GM19463 (cell line): ENCODE measurements around the gene HMGXB4.
A peak's percentile ranks its signal among the peaks of the same experiment; 100 is the strongest.
"Not testable (repeated sequence)": the region's sequence is repeated elsewhere in the genome, so short reads cannot be mapped to it uniquely, and the experiment has no call there.

Experiments used
- ATAC-seq: cut with Tn5 transposase; IDR thresholded peaks from one replicate; pipeline ENCODE4 v1.9.1; 2021; ENCODE audit warnings: mild to moderate bottlenecking, moderate library complexity; ENCODE audit not compliant: unreplicated experiment

The HMGXB4 gene

GRCh38 chr22:35257321-35258190, at the start of gene HMGXB4:
Gene HMGXB4 (plus strand): TSS chr22:35257493. CDS start chr22:35262391, 4,898 bp downstream.
- ATAC-seq: peak; percentile 85

GRCh38 chr22:35208003-35208402, 49.3 kb upstream of the HMGXB4 start:
- ATAC-seq: no peak

- no peak for ATAC-seq
Observed at GRCh38 chr22:35209203-35209602, 48.1 kb upstream of the HMGXB4 start.

- ATAC-seq: no peak
Observed at GRCh38 chr22:35212009-35212408, 45.3 kb upstream of the HMGXB4 start.

- no peak for ATAC-seq
Observed at GRCh38 chr22:35212996-35213395, 44.3 kb upstream of the HMGXB4 start.

- no peak for ATAC-seq
Observed at GRCh38 chr22:35214968-35215367, 42.3 kb upstream of the HMGXB4 start.

GRCh38 chr22:35215993-35216392, 41.3 kb upstream of the HMGXB4 start:
- no peak for ATAC-seq

GRCh38 chr22:35217527-35217926, 39.8 kb upstream of the HMGXB4 start:
- ATAC-seq: no peak

GRCh38 chr22:35218079-35218478, 39.2 kb upstream of the HMGXB4 start:
- ATAC-seq: no peak

GRCh38 chr22:35219012-35219411, 38.3 kb upstream of the HMGXB4 start:
- no peak for ATAC-seq

- ATAC-seq: no peak
Observed at GRCh38 chr22:35220221-35220620, 37.1 kb upstream of the HMGXB4 start.

GRCh38 chr22:35225010-35225409, 32.3 kb upstream of the HMGXB4 start:
- ATAC-seq: no peak

GRCh38 chr22:35226958-35227647, 30.2 kb upstream of the HMGXB4 start:
- ATAC-seq: no peak

GRCh38 chr22:35229865-35230264, 27.4 kb upstream of the HMGXB4 start:
- no peak for ATAC-seq

GRCh38 chr22:35230417-35230816, 26.9 kb upstream of the HMGXB4 start:
- no peak for ATAC-seq

GRCh38 chr22:35230839-35231584, 26.3 kb upstream of the HMGXB4 start:
- ATAC-seq: no peak

- no peak for ATAC-seq
Observed at GRCh38 chr22:35231585-35232084, 25.7 kb upstream of the HMGXB4 start.

GRCh38 chr22:35238749-35239148, 18.5 kb upstream of the HMGXB4 start:
- ATAC-seq: not testable (repeated sequence)

GRCh38 chr22:35244507-35244906, 12.8 kb upstream of the HMGXB4 start:
- ATAC-seq: not testable (repeated sequence)

- no peak for ATAC-seq
Observed at GRCh38 chr22:35250156-35250555, 7.1 kb upstream of the HMGXB4 start.

- ATAC-seq: no peak
Observed at GRCh38 chr22:35253946-35254345, 3.3 kb upstream of the HMGXB4 start.
